ENCODE data around the gene LMAN2L. TPM values are rescaled to one million over a fixed set of nuclear protein-coding genes. Genes with fewer than 3 reads are reported as not detected.

The LMAN2L gene
- total RNA-seq, 1 experiment from 2014 or later: 17.6 TPM

DNA sequence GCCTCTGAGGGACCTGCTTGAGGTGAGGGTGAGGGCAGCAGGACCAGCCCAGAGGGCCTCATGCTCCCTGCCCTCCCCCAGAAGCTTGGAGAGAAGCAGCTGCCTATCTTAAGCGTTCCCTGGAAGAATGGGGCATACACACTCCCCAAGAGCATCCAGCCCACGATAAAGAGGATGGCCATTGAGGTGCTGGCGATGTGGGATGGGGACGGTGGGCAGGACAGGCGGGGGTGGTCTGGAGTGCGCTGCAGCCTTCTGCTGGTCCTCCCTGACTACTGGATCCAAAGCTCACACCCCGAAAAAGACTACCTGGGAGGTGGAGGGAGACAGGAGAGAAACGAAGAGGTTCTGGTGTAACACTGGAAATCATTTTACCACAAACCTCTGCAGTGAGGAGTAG lies 45.6 kb downstream of the LMAN2L start:
- H3K4ac ChIP-seq (ENCODE audit: low read depth, low read length): no peak overlapping the region
- DNase-seq: no peak
- peak overlapping the region in 2 of 3 experiments; percentile 38 to 65; a peak in 1 of 7 replicates for H3K27ac Mint-ChIP-seq

More for the DNA sequence above, 45.6 kb downstream of the LMAN2L start:
- no peak overlapping the region for H4K5ac ChIP-seq (ENCODE audit: insufficient read length, low read depth, low read length)
- H3K27ac ChIP-seq (ENCODE audit: insufficient read length, low read depth, low read length): no peak overlapping the region
- H3K23me2 ChIP-seq (ENCODE audit: insufficient read length, low read depth, low read length, poor library complexity, severe bottlenecking): no peaks in the 10 kb centered on the region
- no peaks in the 10 kb centered on the region for H3K4me1 ChIP-seq (ENCODE audit: insufficient read depth, low read length)
- no peak overlapping the region for H2BK12ac ChIP-seq (ENCODE audit: insufficient read length, low read depth, low read length)
- H3K27me3 ChIP-seq (ENCODE audit: insufficient read depth, low read length): no peaks in the 10 kb centered on the region
- H3K4me2 ChIP-seq (ENCODE audit: insufficient read depth, insufficient read length, low read length): no peak overlapping the region
- TF ChIP-seq, protein P1, sequence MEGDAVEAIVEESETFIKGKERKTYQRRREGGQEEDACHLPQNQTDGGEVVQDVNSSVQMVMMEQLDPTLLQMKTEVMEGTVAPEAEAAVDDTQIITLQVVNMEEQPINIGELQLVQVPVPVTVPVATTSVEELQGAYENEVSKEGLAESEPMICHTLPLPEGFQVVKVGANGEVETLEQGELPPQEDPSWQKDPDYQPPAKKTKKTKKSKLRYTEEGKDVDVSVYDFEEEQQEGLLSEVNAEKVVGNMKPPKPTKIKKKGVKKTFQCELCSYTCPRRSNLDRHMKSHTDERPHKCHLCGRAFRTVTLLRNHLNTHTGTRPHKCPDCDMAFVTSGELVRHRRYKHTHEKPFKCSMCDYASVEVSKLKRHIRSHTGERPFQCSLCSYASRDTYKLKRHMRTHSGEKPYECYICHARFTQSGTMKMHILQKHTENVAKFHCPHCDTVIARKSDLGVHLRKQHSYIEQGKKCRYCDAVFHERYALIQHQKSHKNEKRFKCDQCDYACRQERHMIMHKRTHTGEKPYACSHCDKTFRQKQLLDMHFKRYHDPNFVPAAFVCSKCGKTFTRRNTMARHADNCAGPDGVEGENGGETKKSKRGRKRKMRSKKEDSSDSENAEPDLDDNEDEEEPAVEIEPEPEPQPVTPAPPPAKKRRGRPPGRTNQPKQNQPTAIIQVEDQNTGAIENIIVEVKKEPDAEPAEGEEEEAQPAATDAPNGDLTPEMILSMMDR (conservative IDR thresholded peaks at IDR 0.05): no peak
- no peak overlapping the region for H2BK15ac ChIP-seq (ENCODE audit: low read depth, low read length)
- H3T11ph ChIP-seq (ENCODE audit: low read length): no peak overlapping the region
- no peak overlapping the region for H2BK120ac ChIP-seq (ENCODE audit: low read depth, low read length, poor library complexity, severe bottlenecking)
- no peaks in the 10 kb centered on the region for H3K79me1 ChIP-seq (ENCODE audit: insufficient read depth, low read depth, low read length, poor library complexity, severe bottlenecking)
- H3K9me3 ChIP-seq (ENCODE audit: control insufficient read depth, low read depth, low read length): no peaks in the 10 kb centered on the region
- no peaks in the 10 kb centered on the region for H4K20me1 ChIP-seq (ENCODE audit: control insufficient read depth, insufficient read depth, insufficient read length)
- H3K9ac ChIP-seq (ENCODE audit: extremely low read depth, insufficient read length, low read length): no peak overlapping the region
- Mint-ChIP-seq H3K36me3 (ENCODE audit: insufficient read depth in 1 of 3, low read depth in 3 of 3) (0 out of 7 replicates have a peak, but pooled peaks cover 0 to under 1% (median 0%) of the 10 kb centered on the region in 3 experiments), H3K27me3 (ENCODE audit: low read depth) (no peaks in the 10 kb centered on the region; the same call in 1 of the 2 replicates), H3K4me3 (no peak overlapping the region; a peak in 1 of 5 replicates), H3K9me3 (no peaks in the 10 kb centered on the region; a peak in 1 of 5 replicates), H3K4me1 (no peaks in the 10 kb centered on the region)
- no peak overlapping the region for H3K14ac ChIP-seq (ENCODE audit: insufficient read depth, low read length)
- H4K91ac ChIP-seq (ENCODE audit: insufficient read length, low read depth, low read length): no peak overlapping the region
- no peak overlapping the region for H2BK20ac ChIP-seq (ENCODE audit: low read depth, low read length, poor library complexity, severe bottlenecking)
- no peaks in the 10 kb centered on the region for H3K79me2 ChIP-seq (ENCODE audit: insufficient read depth, low read length)
- no peak overlapping the region for H3K23ac ChIP-seq (ENCODE audit: insufficient read length, low read depth, low read length)
- no peak overlapping the region for H3K56ac ChIP-seq (ENCODE audit: insufficient read length, low read depth, low read length)
- no peak overlapping the region for H4K8ac ChIP-seq (replicated peaks; ENCODE audit: insufficient read length, low read depth, low read length)
- no peak overlapping the region for H3K18ac ChIP-seq (ENCODE audit: insufficient read length, low read depth, low read length)
- H2AK5ac ChIP-seq (ENCODE audit: insufficient read length, low read length): no peak overlapping the region
- no CpG with 5 or more reads among the region's 8 CpGs for WGBS (ENCODE audit: extremely low coverage, insufficient read length, low lambda C conversion rate)
- H2BK5ac ChIP-seq (ENCODE audit: insufficient read length, low read length): no peak overlapping the region
- no peak overlapping the region for H2AFZ ChIP-seq (ENCODE audit: low read length)

All from H9 (cell line).